ENCODE data around the gene MUC4.
"Not testable (repeated sequence)": the region's sequence is repeated elsewhere in the genome, so short reads cannot be mapped to it uniquely, and the experiment has no call there.

MUC4 gene

DNA sequence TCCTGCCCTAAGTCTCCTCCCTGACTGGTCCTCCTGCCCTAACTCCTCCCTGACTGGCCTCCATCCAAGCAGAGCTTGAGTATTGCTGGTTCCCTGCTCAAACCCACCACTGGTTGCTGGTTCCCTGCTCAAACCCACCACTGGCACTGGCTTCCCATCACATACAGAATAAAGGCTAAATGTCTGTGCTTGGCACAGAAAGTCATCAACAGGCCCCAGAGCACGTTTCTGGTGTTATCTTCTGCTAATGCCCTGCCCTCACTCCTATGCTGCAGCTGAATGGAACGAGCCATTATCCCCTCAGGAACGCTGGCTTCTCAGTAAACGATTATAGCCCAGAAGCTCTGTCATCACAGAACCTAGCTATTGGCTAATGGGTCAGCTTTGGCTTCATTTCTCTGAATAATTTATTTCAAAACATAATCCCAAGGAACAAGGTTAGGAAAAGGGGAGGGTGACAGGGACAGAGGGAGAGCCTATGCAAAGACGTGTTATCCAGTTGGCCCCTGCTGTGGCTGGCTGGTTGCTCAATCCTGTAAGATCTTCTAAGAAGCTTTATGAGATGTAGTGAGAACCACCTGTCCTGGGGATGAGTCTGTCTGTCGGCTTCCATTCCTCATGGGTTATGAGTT lies 97.2 kb downstream of the MUC4 start:
- TF ChIP-seq, protein P1, sequence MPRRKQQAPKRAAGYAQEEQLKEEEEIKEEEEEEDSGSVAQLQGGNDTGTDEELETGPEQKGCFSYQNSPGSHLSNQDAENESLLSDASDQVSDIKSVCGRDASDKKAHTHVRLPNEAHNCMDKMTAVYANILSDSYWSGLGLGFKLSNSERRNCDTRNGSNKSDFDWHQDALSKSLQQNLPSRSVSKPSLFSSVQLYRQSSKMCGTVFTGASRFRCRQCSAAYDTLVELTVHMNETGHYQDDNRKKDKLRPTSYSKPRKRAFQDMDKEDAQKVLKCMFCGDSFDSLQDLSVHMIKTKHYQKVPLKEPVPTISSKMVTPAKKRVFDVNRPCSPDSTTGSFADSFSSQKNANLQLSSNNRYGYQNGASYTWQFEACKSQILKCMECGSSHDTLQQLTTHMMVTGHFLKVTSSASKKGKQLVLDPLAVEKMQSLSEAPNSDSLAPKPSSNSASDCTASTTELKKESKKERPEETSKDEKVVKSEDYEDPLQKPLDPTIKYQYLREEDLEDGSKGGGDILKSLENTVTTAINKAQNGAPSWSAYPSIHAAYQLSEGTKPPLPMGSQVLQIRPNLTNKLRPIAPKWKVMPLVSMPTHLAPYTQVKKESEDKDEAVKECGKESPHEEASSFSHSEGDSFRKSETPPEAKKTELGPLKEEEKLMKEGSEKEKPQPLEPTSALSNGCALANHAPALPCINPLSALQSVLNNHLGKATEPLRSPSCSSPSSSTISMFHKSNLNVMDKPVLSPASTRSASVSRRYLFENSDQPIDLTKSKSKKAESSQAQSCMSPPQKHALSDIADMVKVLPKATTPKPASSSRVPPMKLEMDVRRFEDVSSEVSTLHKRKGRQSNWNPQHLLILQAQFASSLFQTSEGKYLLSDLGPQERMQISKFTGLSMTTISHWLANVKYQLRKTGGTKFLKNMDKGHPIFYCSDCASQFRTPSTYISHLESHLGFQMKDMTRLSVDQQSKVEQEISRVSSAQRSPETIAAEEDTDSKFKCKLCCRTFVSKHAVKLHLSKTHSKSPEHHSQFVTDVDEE (CRISPR knock-in tag; IDR thresholded peaks at IDR 0.05), result no peak
- no peak for TF ChIP-seq ZFP30 (CRISPR knock-in tag; IDR thresholded peaks at IDR 0.05)
- TF ChIP-seq, protein P2, sequence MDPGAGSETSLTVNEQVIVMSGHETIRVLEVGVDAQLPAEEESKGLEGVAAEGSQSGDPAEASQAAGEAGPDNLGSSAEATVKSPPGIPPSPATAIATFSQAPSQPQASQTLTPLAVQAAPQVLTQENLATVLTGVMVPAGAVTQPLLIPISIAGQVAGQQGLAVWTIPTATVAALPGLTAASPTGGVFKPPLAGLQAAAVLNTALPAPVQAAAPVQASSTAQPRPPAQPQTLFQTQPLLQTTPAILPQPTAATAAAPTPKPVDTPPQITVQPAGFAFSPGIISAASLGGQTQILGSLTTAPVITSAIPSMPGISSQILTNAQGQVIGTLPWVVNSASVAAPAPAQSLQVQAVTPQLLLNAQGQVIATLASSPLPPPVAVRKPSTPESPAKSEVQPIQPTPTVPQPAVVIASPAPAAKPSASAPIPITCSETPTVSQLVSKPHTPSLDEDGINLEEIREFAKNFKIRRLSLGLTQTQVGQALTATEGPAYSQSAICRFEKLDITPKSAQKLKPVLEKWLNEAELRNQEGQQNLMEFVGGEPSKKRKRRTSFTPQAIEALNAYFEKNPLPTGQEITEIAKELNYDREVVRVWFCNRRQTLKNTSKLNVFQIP (CRISPR knock-in tag; IDR thresholded peaks at IDR 0.05; ENCODE audit: borderline replicate concordance, low read depth), result no peak
- TF ChIP-seq TOX (CRISPR knock-in tag; IDR thresholded peaks at IDR 0.05; ENCODE audit: borderline replicate concordance), result no peak
- TF ChIP-seq ESRRG (CRISPR knock-in tag; IDR thresholded peaks at IDR 0.05), result no peak
- no peak for TF ChIP-seq TCF4 (CRISPR knock-in tag; IDR thresholded peaks at IDR 0.05; ENCODE audit: borderline replicate concordance)
- TF ChIP-seq ZFP3 (CRISPR knock-in tag; IDR thresholded peaks at IDR 0.05), result no peak
- TF ChIP-seq ZNF565 (CRISPR knock-in tag; conservative IDR thresholded peaks at IDR 0.05; ENCODE audit: low read depth), result no peak
- ATAC-seq, result no peak

DNA sequence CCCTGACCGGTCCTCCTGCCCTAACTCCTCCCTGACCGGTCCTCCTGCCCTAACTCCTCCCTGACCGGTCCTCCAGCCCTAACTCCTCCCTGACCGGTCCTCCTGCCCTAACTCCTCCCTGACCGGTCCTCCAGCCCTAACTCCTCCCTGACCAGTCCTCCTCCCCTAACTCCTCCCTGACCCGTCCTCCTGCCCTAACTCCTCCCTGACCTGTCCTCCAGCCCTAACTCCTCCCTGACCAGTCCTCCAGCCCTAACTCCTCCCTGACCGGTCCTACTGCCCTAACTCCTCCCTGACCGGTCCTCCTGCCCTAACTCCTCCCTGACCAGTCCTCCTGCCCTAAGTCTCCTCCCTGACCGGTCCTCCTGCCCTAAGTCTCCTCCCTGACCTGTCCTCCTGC lies 98.6 kb downstream of the MUC4 start:
- not testable (repeated sequence) for ATAC-seq

GRCh38 chr3:195712535-195712910 lies 99.2 kb downstream of the MUC4 start:
- ATAC-seq, result not testable (repeated sequence)

DNA sequence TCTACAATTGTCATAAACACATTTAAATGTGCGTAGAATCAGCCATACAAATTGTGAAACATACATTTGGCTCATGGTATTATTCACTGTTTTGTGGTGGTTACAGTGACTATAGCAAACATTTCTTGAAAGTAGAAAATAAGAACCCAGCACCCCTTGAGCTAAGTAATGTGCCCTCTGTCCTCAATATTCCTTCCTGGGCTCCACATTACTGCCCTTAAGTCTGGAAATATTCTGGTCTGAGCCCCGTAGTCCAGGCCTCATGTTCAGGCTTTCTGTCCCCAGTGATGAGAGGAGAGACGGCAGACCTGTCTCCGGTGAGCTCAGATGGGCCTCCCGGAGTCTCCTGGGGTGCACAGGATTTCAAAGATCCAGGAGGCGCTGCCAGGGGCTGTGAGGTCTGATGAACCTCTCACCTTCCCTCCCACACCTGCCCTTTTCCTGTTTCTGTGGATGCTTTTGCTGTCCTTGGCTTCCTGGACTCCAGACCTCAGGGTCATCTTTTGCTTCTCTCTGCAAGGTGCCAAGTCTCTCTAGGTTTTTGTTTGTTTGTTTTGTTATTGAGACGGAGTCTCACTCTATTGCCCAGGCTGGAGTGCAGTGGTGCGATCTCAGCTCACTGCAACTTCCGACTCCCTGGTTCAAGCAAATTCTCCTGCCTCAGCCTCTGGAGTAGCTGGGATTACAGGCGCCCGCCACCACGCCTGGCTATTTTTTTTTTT lies 99.8 kb downstream of the MUC4 start:
- no peak for TF ChIP-seq CSRNP3 (CRISPR knock-in tag; IDR thresholded peaks at IDR 0.05)
- TF ChIP-seq TCF4 (CRISPR knock-in tag; IDR thresholded peaks at IDR 0.05; ENCODE audit: borderline replicate concordance), result no peak
- no peak for TF ChIP-seq RARB (CRISPR knock-in tag; IDR thresholded peaks at IDR 0.05)
- ATAC-seq, result no peak

DNA sequence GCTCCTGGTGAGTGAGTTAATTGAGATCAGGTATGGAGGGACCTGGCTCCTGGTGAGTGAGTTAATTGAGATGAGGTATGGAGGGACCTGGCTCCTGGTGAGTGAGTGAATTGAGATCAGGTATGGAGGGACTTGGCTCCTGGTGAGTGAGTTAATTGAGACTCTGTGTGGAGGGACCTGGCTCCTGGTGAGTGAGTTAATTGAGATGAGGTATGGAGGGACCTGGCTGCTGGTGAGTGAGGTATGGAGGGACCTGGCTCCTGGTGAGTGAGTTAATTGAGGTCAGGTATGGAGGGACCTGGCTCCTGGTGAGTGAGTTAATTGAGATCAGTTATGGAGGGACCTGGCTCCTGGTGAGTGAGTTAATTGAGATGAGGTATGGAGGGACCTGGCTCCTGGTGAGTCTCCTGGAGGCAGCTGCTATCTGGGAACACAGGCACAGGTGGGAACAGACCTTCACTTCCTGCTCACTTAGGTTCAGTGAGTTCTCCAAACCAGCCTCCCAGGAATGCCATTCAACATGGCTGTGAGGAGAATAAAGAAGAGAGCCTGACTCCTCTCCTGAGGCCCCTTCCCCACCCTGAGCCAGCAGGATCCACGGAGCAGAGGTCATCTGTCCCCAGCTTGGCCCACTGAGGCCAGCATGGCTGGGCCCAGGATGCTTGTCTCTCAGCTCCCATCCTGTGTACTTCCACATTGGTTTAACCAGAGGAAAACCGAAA lies 100.5 kb downstream of the MUC4 start:
- not testable (repeated sequence) for ATAC-seq

DNA sequence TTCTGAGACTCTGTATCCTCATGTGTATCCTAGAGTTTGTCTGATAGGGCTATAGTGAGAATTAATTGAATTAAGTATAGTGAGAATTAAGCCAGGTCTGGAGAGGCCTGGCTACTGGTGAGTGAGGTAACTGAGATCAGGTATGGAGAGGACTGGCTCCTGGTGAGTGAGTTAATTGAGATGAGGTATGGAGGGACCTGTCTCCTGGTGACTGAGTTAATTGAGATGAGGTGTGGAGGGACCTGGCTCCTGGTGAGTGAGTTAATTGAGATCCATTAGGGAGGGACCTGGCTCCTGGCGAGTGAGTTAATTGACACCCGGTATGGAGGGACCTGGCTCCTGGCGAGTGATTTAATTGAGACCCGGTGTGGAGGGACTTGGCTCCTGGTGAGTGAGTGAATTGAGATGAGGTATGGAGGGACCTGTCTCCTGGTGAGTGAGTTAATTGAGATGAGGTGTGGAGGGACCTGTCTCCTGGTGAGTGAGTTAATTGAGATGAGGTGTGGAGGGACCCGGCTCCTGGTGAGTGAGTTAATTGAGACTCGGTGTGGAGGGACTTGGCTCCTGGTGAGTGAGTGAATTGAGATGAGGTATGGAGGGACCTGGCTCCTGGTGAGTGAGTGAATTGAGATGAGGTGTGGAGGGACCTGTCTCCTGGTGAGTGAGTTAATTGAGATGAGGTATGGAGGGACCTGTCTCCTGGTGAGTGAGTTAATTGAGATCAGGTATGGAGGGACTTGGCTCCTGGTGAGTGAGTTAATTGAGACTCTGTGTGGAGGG lies 101.4 kb downstream of the MUC4 start:
- ATAC-seq, result not testable (repeated sequence)

DNA sequence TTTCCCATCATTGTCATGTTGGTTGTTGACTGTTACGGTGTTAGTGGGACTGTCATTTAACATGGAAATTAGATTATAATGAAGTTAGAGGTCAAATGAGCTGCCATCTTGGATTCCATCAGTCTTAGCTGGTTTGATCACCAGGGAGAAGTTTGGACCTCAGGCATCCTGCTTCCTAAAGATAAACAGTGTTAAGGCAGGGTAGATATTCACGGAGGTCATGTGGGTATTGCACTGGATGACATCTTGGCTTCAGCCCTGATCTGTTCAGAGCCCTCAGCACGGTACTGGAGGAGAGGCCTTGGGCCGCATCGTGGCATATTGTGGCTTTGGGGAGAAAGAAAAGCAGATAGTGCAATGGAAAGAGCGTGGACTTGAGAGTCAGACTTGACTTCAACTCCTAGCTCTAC lies 102.0 kb downstream of the MUC4 start:
- no peak for ATAC-seq
- no peak for TF ChIP-seq ZNF70 (CRISPR knock-in tag; IDR thresholded peaks at IDR 0.05)
- TF ChIP-seq ZFP30 (CRISPR knock-in tag; IDR thresholded peaks at IDR 0.05), result no peak
- no peak for TF ChIP-seq RARB (CRISPR knock-in tag; IDR thresholded peaks at IDR 0.05)
- TF ChIP-seq PPARA (CRISPR knock-in tag; IDR thresholded peaks at IDR 0.05; ENCODE audit: borderline replicate concordance), result no peak
- no peak for TF ChIP-seq CSRNP3 (CRISPR knock-in tag; IDR thresholded peaks at IDR 0.05)
- no peak for TF ChIP-seq ARNTL (CRISPR knock-in tag; IDR thresholded peaks at IDR 0.05; ENCODE audit: borderline replicate concordance, low read depth)
- no peak for TF ChIP-seq ZNF8 (CRISPR knock-in tag; IDR thresholded peaks at IDR 0.05)
- TF ChIP-seq, protein P1 (CRISPR knock-in tag; IDR thresholded peaks at IDR 0.05), result no peak
- TF ChIP-seq, protein P2 (CRISPR knock-in tag; IDR thresholded peaks at IDR 0.05; ENCODE audit: borderline replicate concordance, low read depth), result no peak
- TF ChIP-seq ESRRG (CRISPR knock-in tag; IDR thresholded peaks at IDR 0.05), result no peak
